GM18873 (cell line): Measurements from ENCODE around the gene PGLYRP4.

Experiments used
- ATAC-seq: cut with Tn5 transposase; IDR thresholded peaks from one replicate; pipeline ENCODE4 v1.9.1; 2021; ENCODE audit warnings: mild to moderate bottlenecking, moderate library complexity, moderate number of reproducible peaks; ENCODE audit not compliant: unreplicated experiment, low FRiP score

Gene PGLYRP4, protein sequence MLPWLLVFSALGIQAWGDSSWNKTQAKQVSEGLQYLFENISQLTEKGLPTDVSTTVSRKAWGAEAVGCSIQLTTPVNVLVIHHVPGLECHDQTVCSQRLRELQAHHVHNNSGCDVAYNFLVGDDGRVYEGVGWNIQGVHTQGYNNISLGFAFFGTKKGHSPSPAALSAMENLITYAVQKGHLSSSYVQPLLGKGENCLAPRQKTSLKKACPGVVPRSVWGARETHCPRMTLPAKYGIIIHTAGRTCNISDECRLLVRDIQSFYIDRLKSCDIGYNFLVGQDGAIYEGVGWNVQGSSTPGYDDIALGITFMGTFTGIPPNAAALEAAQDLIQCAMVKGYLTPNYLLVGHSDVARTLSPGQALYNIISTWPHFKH

DNA sequence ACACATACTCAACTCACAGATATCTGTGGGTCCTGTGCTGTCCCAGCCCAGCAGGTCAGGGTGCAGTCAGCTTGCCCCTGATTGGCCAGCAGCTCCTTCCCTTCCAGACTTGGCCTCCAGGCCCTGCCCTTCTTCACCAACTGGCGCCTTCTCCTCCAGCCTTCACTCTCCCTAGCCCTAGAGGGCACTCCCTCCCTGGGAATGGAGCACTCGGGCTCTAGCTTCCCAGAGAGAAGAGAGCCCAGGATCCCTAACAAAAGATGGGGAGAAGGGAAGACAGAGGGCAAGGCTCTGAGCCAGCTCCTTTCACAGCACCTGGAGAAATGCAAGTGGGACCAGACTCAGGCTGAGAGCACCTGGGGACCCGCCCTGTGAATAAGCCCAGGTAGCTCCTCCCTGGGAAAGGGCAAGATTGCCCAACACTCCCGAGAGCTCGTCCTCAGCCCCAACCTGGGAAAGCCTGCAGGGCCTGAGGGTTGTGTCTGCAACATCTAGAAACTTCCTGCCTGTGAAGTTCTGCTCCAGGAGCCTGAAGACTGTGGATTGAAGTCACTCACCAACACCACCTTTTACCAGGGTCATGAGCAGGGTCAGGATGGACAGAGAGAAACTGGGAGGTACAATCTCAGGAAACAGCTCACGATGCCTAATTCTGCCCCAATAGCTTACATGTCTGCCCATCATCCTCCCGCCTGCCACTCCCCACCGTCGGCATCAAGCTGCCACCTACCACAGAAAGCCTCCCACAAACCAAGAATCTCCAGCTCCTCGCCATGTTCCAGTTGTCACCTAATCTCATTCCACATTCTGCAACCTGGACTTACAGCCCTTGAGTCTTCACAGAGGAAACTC, at the start of gene PGLYRP4:
PGLYRP4 (minus strand) TSS at position 331 of the 852 bp plus-strand sequence. CDS start 909 bp downstream, outside the sequence.
- no peak for ATAC-seq

- no peak for ATAC-seq
Observed at GRCh38 chr1:153397924-153398651, 49.4 kb upstream of the PGLYRP4 start.

DNA sequence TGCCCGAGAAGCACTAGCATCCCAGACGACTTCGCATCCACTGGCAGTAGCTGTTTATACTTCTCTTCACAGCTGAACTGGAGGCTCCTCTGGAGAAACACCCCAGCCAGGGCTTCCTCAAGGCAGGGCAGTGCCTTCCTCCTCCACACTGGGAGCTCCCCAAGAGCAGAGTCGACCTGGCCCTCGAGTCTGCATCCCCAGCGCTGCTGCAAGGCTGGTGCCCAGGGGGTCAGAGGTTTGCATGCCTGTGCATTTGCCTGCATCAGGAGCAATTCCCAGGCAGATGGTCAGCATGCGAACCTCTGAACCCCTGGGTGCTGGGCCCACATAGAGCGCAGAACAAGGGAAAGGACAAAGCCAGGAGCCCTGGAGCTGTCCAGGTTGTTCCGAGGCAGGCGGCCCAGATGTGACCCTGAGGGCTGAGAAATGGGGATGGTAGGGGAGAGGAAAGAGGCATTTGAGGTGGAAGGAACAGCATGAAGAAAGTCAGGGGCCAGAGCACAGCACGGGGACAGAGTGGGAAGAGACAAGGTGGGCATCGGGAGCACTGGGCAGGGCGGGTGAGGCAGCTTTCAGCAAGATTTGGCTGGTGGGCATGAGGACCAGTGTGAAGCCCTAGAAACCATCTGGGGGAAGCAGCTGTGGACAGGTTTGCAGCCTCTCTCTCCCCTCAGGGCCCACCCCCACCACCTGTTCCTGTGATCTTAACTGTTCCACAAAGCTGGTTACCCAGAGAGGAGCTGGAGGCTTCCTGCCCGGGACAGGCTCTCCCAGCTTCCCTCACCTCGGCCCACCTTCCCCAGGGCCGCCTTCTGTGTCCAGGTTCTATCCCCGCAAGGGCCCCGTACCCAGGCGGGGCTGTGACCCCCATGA, 48.6 kb upstream of the PGLYRP4 start:
- ATAC-seq: no peak

DNA sequence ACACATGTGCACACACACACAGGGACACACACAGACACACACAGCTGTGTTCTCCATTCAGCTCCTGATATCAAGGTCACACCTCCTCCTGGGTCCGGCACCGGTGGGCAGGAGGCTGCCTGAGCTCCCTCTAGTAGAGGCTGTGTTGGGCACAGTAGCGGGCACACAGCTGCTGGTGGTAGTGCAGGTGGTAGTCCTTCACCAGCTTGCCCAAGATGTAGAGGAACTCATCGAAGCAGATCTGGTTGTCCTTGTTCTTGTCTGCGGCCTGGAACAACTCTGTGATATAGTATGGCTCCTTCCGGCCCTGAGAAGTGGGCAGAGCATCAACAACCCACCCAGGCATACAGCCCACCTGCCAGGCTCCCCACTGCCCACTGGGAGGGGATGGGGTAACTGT, 47.8 kb upstream of the PGLYRP4 start:
- no peak for ATAC-seq

GRCh38 chr1:153395776-153396175, 47.1 kb upstream of the PGLYRP4 start:
- no peak for ATAC-seq

- no peak for ATAC-seq
Observed at GRCh38 chr1:153395136-153395685, 46.6 kb upstream of the PGLYRP4 start.

GRCh38 chr1:153394391-153394790, 45.8 kb upstream of the PGLYRP4 start:
- no peak for ATAC-seq

DNA sequence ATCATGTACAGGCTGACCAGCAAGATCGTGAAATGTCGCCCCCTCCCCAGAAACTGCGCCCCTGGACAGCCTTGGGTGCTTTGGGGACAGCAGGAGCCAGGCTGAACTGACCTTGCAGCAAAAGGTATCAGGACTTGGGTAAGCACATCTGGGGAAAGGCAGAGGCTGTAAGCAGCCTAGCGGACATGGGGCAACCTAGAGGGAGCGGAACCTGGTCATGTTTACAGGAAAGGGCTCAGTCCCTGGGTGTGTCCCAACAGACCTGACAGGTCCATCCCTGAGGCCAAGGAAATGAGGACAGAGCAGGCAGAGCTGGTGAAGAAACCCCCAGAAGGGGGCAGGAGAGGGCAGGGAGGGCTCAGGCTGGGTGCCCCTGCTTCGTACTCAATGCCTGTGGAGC, 45.3 kb upstream of the PGLYRP4 start:
- no peak for ATAC-seq

DNA sequence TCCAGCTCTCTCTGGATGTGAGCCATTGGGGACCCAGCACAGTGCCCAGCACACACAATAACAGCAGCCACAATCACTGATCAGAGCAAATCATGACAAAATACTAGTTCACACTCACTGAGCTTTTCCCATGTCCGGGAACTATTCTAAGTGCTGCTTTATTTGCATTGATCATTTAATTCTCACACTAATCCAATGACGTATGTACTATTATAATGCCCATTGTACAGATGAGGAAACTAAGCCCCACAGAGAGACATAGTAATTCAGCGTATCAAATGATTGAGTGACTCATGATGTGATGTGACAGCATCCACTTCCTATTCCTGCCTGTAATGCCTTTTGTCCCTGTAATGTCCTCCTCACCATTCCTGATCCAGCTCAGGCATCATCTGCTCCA, 44.2 kb upstream of the PGLYRP4 start:
- no peak for ATAC-seq

- ATAC-seq: no peak
Observed at GRCh38 chr1:153392258-153392657, 43.6 kb upstream of the PGLYRP4 start.

GRCh38 chr1:153390938-153391710, 42.5 kb upstream of the PGLYRP4 start, which contains the start of gene S100A8:
Gene S100A8 (minus strand): TSS chr1:153391073. CDS start chr1:153390535, 538 bp downstream.
- ATAC-seq: no peak

DNA sequence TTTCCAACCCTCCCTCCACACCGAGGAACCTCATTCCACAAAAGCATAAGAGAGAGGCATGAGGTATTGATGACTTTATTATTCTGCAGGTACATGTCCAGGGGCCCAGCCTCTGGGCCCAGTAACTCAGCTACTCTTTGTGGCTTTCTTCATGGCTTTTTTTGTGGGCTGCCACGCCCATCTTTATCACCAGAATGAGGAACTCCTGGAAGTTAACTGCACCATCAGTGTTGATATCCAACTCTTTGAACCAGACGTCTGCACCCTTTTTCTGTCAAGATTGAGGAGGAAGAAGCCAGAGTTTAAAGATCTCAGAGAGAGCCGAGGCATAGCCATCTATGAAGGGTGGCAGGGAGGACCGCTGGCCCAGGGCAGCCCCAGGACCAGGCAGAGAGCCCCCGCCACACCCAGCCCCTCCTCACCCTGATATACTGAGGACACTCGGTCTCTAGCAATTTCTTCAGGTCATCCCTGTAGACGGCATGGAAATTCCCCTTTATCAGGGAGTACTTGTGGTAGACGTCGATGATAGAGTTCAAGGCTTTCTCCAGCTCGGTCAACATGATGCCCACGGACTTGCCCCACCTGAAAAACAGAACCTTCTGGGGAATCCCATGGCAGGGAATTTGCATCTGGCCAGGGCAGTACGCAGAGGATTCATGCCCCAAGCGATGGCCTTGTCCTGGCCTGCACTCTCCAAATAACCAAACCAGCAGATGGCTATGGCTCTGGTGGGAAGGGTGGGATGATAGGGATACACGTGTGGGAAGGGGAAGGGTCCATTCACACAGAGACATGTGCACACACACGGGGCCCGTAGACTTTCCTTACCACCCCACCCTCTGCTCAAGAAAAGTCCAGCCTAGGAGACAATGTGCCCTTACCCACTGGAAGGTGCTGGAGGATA, 41.6 kb upstream of the PGLYRP4 start:
- no peak for ATAC-seq

DNA sequence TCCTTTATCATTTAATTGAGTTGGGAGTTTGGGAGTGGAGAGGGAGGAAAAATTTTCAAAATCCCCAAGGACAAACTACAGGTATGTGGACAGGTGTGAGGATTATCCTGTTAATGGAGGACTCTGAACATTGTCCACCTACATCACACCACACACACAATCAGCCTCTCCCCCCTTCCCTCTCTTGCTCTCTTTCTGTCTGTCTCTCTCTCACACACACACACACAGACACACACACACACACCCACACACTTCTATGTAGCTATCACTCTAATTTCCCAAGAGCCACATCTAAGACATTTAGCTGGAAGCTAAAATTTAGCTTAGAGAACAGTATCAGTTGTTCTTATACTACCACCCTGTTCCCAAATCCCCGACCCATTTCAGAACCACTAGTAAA, 40.8 kb upstream of the PGLYRP4 start:
- ATAC-seq: no peak

- ATAC-seq: no peak
Observed at GRCh38 chr1:153387785-153388184, 39.1 kb upstream of the PGLYRP4 start.

DNA sequence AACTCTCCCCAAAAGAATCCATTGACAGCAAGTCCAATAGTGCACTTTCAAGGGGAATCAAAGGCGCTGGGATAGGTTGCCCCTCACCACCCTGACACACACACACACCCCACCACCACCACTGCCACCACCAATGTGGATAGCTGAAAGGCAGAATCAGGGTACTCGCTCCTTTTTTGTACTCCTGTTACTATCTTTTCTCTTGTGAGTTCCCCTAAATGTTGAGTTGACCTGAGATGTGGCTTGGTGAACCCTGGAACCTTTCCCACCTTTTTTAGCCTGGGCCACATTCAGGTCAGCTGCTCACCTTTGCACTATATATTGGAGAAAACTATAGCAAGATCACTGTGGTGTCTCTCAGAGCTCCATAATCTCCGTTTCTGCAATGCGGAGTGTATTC, 38.4 kb upstream of the PGLYRP4 start:
- ATAC-seq: no peak

- ATAC-seq: no peak
Observed at GRCh38 chr1:153386500-153386901, 37.9 kb upstream of the PGLYRP4 start.

- ATAC-seq: no peak
Observed at GRCh38 chr1:153384958-153385580, 36.4 kb upstream of the PGLYRP4 start.
